ENCODE measurements around the gene MROH2A. TPM values are rescaled to one million over a fixed set of nuclear protein-coding genes. Genes with fewer than 3 reads are reported as not detected.

MROH2A gene
- total and polyA plus RNA-seq, 4 donors: 0.80 TPM; not detected in 3

DNA sequence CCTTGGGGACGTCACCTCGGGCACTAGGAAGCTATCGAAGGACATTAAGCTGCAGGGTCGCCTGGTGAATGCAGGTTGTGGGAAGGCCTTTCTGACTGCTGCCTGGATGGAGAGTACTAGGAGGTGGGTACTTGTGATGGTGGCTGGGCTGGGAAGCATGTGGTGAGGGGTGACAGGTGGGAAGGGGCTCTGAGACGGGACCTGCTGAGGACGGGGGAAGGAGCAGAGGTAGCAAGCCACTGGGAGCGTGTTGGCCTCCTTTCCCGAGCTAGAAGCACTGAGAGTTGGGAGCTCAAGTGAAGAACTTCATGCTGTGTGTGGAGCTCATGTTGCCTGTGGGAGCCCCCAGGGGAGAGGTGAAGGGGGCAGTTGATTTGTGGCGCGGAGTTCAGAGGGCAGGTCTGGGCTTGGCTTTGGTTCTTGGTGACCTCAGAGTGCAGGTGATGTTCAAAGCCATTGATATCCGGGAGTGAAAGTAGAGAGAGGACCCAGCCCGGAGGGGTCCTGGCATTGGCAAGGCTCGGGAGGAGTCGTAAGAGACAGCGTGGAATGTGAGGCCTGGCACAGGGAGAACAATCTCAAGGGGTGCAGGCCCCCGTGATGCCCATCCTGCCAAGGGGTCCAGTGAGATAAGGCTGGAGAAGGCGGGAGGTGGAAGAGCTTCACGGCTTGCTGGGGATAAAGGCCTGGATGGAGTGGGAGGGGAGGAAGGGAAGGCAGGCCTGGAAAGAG, 13.2 kb downstream of the MROH2A start:
- ATAC-seq (ENCODE audit: insufficient read depth, low FRiP score) (no peak), DNase-seq (no peak)
- no peaks in the 10 kb centered on the region for H3K9me3 ChIP-seq (ENCODE audit: control insufficient read depth in 4 of 4, insufficient read depth in 3 of 4, low read length in 3 of 4)
- no peak overlapping the region for H3K27ac ChIP-seq (ENCODE audit: low read depth in 1 of 2, low read length in 1 of 2)
- no peaks in the 10 kb centered on the region for H3K27me3 ChIP-seq (ENCODE audit: control insufficient read depth in 3 of 3, insufficient read depth in 3 of 3, low read length in 2 of 3)
- no peak overlapping the region for H3K9ac ChIP-seq (ENCODE audit: insufficient read depth in 1 of 2, low read length in 2 of 2)
- H3K36me3 ChIP-seq (ENCODE audit: control insufficient read depth in 4 of 4, insufficient read depth in 4 of 4, low read length in 4 of 4): no peaks in the 10 kb centered on the region
- no peak overlapping the region for H3K4me3 ChIP-seq
- WGBS, 2 donors: 85 to 89% methylated on average over 18 of the region's 18 CpGs
- H3K4me1 ChIP-seq (ENCODE audit: control insufficient read depth in 5 of 5, insufficient read depth in 5 of 5, low read length in 5 of 5): no peaks in the 10 kb centered on the region
- TF ChIP-seq, protein P1, sequence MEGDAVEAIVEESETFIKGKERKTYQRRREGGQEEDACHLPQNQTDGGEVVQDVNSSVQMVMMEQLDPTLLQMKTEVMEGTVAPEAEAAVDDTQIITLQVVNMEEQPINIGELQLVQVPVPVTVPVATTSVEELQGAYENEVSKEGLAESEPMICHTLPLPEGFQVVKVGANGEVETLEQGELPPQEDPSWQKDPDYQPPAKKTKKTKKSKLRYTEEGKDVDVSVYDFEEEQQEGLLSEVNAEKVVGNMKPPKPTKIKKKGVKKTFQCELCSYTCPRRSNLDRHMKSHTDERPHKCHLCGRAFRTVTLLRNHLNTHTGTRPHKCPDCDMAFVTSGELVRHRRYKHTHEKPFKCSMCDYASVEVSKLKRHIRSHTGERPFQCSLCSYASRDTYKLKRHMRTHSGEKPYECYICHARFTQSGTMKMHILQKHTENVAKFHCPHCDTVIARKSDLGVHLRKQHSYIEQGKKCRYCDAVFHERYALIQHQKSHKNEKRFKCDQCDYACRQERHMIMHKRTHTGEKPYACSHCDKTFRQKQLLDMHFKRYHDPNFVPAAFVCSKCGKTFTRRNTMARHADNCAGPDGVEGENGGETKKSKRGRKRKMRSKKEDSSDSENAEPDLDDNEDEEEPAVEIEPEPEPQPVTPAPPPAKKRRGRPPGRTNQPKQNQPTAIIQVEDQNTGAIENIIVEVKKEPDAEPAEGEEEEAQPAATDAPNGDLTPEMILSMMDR (IDR thresholded peaks at IDR 0.05; ENCODE audit: control extremely low read depth, extremely low read depth): no peak

DNA sequence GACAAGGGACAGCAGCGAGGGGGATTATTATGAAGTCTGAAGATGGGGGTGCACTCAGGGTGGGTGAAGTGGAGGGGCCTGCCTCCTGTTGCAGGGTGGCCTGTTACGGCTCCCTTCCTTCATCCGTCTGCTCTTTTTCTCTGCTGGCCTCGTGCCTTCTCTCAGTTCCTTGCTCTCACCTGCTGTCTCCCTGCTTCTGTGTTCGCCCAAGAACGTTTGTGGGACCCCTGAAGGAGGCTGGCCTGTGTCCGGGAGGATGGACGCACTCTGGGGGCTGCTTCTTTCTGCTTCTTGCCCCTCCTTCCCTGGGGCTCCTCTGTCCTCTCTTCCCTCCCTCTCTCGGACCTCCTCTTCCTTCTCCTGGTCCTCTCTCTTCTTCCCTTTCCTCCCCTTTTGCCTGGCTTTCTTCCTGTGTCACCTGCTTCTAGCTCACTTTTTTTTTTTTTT, 13.8 kb downstream of the MROH2A start:
- WGBS, 2 donors: 84 to 88% methylated on average over 9 of the region's 9 CpGs
- DNase-seq (no peak), ATAC-seq (ENCODE audit: insufficient read depth, low FRiP score) (no peak)
- Histone ChIP-seq H3K4me3 (no peak overlapping the region), H3K9ac (ENCODE audit: insufficient read depth in 1 of 2, low read length in 2 of 2) (no peak overlapping the region), H3K36me3 (ENCODE audit: control insufficient read depth in 4 of 4, insufficient read depth in 4 of 4, low read length in 4 of 4) (no peaks in the 10 kb centered on the region), H3K4me1 (ENCODE audit: control insufficient read depth in 5 of 5, insufficient read depth in 5 of 5, low read length in 5 of 5) (no peaks in the 10 kb centered on the region), H3K27me3 (ENCODE audit: control insufficient read depth in 3 of 3, insufficient read depth in 3 of 3, low read length in 2 of 3) (no peaks in the 10 kb centered on the region), H3K9me3 (ENCODE audit: control insufficient read depth in 4 of 4, insufficient read depth in 3 of 4, low read length in 3 of 4) (no peaks in the 10 kb centered on the region), H3K27ac (ENCODE audit: low read depth in 1 of 2, low read length in 1 of 2) (no peak overlapping the region)
- TF ChIP-seq, protein P1 (IDR thresholded peaks at IDR 0.05; ENCODE audit: control extremely low read depth, extremely low read depth): no peak

DNA sequence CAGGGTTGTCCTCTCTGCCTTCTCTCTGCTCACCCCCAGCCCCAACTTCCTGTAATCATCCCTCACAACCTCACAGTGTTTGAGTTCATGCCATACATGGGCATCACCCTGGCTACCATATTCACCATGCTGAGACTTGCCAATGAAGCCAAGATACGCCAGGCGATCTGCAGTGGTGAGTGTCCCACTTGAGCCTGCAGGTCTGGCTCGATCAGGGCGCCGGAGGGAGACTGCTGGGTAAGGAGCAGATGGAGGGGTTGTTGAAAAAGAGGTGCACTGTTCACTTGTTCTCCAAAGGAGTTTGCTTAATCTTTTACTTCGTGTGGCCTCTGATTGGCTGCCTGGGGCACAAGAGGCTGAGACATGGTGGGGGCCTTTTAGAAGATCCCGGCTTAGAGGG, 14.6 kb downstream of the MROH2A start:
- Histone ChIP-seq H3K36me3 (ENCODE audit: control insufficient read depth in 4 of 4, insufficient read depth in 4 of 4, low read length in 4 of 4) (no peaks in the 10 kb centered on the region), H3K9me3 (ENCODE audit: control insufficient read depth in 4 of 4, insufficient read depth in 3 of 4, low read length in 3 of 4) (no peaks in the 10 kb centered on the region), H3K9ac (ENCODE audit: insufficient read depth in 1 of 2, low read length in 2 of 2) (no peak overlapping the region), H3K4me1 (ENCODE audit: control insufficient read depth in 5 of 5, insufficient read depth in 5 of 5, low read length in 5 of 5) (no peaks in the 10 kb centered on the region), H3K27ac (ENCODE audit: low read depth in 1 of 2, low read length in 1 of 2) (no peak overlapping the region), H3K4me3 (no peak overlapping the region), H3K27me3 (ENCODE audit: control insufficient read depth in 3 of 3, insufficient read depth in 3 of 3, low read length in 2 of 3) (no peaks in the 10 kb centered on the region)
- 83 to 89% methylated on average over 7 of the region's 7 CpGs for WGBS, 2 donors
- no peak for DNase-seq
- no peak for ATAC-seq (ENCODE audit: insufficient read depth, low FRiP score)
- TF ChIP-seq, protein P1 (IDR thresholded peaks at IDR 0.05; ENCODE audit: control extremely low read depth, extremely low read depth): no peak
